ENCODE measurements around the gene KCNMB3. TPM values are rescaled to one million over a fixed set of nuclear protein-coding genes. Genes with fewer than 3 reads are reported as not detected.

KCNMB3 gene
- polyA plus RNA-seq, 3 donors = 0.14 to 2.2 TPM; not detected in 1

DNA sequence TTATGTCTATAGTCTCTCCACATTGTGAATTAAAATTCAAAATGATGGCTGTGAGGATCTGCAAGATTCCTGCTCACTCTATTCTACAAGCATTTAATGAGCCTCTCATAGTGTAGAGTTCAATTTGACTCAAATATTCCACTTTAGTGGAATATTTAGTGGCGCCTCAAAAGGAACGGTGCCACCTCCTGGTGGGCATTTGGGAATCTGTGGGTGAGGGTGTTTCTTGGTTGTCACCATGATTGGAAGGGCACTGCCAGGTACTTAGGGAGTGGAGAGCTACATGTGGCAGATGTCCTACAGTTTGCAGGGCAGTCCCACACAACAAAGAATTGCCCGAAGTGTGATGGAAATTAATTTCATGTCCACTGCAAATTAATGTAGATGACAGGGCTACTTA lies 21.5 kb upstream of the KCNMB3 start:
- intact Hi-C loops (cut with micrococcal nuclease) = no loop called here

DNA sequence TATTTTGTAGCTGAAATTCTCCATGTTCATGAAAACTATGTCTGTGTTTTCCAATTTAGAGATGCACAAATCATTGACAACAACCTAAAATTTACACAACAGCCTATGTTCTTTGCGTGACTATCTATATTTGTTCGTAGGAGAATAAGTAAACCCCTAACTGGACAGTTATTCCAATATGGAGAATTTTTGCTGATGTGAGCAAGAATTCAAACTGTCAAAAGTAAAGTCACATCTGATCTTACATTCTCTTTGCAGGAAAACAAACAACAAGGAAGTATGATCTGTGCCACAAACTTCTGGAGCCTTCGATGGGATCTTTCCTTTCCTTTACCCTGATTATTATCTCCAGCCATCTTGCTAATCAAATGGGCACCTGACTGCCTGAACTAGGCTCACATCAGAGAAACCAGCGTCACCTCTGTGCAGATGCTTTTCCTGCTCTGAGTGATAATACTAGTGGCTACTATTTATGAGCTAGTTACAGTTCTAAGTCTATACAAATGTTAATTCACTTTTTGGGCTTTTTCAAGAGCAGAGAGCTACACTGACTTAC lies 18.3 kb upstream of the KCNMB3 start:
- H3K36me3 ChIP-seq (replicated peaks in 1 of 2; ENCODE audit: control insufficient read depth in 1 of 2, insufficient read depth in 2 of 2, low read length in 2 of 2) = no peaks in the 10 kb centered on the region
- no peak overlapping the region for H3K27ac ChIP-seq (ENCODE audit: low read depth in 1 of 2, low read length in 2 of 2)
- H3K4me1 ChIP-seq (ENCODE audit: control insufficient read depth in 1 of 2, insufficient read depth in 2 of 2, low read length in 2 of 2) = no peaks in the 10 kb centered on the region
- no peak for TF ChIP-seq CTCF (IDR thresholded peaks at IDR 0.05)
- no peak overlapping the region for H3K27ac Mint-ChIP-seq
- no peak overlapping the region for H3K9ac ChIP-seq (ENCODE audit: insufficient read depth, low read length, poor library complexity, severe bottlenecking)
- H3K4me2 ChIP-seq (replicated peaks; ENCODE audit: extremely low read depth, low read length, poor library complexity, severe bottlenecking) = no peak overlapping the region
- intact Hi-C loops (cut with micrococcal nuclease) = no loop called here
- H3K36me3 Mint-ChIP-seq = no peaks in the 10 kb centered on the region
- no peak overlapping the region for H3K4me3 Mint-ChIP-seq
- H3K9me3 Mint-ChIP-seq = no peaks in the 10 kb centered on the region
- H3K4me3 ChIP-seq (replicated peaks in 1 of 3; ENCODE audit: low read depth in 2 of 3, low read length in 3 of 3) = no peak overlapping the region
- WGBS (ENCODE audit: insufficient coverage) = no CpG with 5 or more reads among the region's 4 CpGs
- no peaks in the 10 kb centered on the region for H3K79me2 ChIP-seq (ENCODE audit: insufficient read depth, low read length)
- H3K4me1 Mint-ChIP-seq = peaks cover 3% of the 10 kb centered on the region
- peak overlapping the region; percentile 32 for H2AFZ ChIP-seq (ENCODE audit: insufficient read depth, low read depth, low read length, poor library complexity, severe bottlenecking)
- H4K20me1 ChIP-seq (ENCODE audit: insufficient read depth, low read length) = no peaks in the 10 kb centered on the region
- H3K27me3 Mint-ChIP-seq (ENCODE audit: low read depth in 3 of 3) = peaks cover 1 to 5% (median 2%) of the 10 kb centered on the region in 3 donors
- no peak for DNase-seq
- no peaks in the 10 kb centered on the region for H3K27me3 ChIP-seq (ENCODE audit: control insufficient read depth in 2 of 2, insufficient read depth in 2 of 2, low read length in 2 of 2)
- H3K9me3 ChIP-seq (replicated peaks in 1 of 2; ENCODE audit: control insufficient read depth in 1 of 2, insufficient read depth in 1 of 2, low read length in 2 of 2) = no peaks in the 10 kb centered on the region

More for the DNA sequence above, 21.5 kb upstream of the KCNMB3 start:
- Histone ChIP-seq H3K4me2 (replicated peaks; ENCODE audit: extremely low read depth, low read length, poor library complexity, severe bottlenecking) (no peak overlapping the region), H3K9ac (ENCODE audit: insufficient read depth, low read length, poor library complexity, severe bottlenecking) (no peak overlapping the region), H3K27ac (ENCODE audit: low read depth in 1 of 2, low read length in 2 of 2) (no peak overlapping the region), H4K20me1 (ENCODE audit: insufficient read depth, low read length) (no peaks in the 10 kb centered on the region), H3K36me3 (replicated peaks in 1 of 2; ENCODE audit: control insufficient read depth in 1 of 2, insufficient read depth in 2 of 2, low read length in 2 of 2) (no peaks in the 10 kb centered on the region), H3K79me2 (ENCODE audit: insufficient read depth, low read length) (no peaks in the 10 kb centered on the region), H2AFZ (ENCODE audit: insufficient read depth, low read depth, low read length, poor library complexity, severe bottlenecking) (no peak overlapping the region), H3K9me3 (replicated peaks in 1 of 2; ENCODE audit: control insufficient read depth in 1 of 2, insufficient read depth in 1 of 2, low read length in 2 of 2) (no peaks in the 10 kb centered on the region), H3K4me1 (ENCODE audit: control insufficient read depth in 1 of 2, insufficient read depth in 2 of 2, low read length in 2 of 2) (no peaks in the 10 kb centered on the region), H3K4me3 (replicated peaks in 1 of 3; ENCODE audit: low read depth in 2 of 3, low read length in 3 of 3) (no peak overlapping the region), H3K27me3 (ENCODE audit: control insufficient read depth in 2 of 2, insufficient read depth in 2 of 2, low read length in 2 of 2) (no peaks in the 10 kb centered on the region)
- WGBS (ENCODE audit: insufficient coverage) = no CpG with 5 or more reads among the region's 3 CpGs
- H3K4me3 Mint-ChIP-seq = no peak overlapping the region
- H3K36me3 Mint-ChIP-seq = no peaks in the 10 kb centered on the region
- H3K9me3 Mint-ChIP-seq = no peaks in the 10 kb centered on the region
- peaks cover 3% of the 10 kb centered on the region for H3K4me1 Mint-ChIP-seq
- H3K27ac Mint-ChIP-seq = no peak overlapping the region
- TF ChIP-seq CTCF (IDR thresholded peaks at IDR 0.05) = no peak
- no peak for DNase-seq
- peaks cover 0 to 4% (median 2%) of the 10 kb centered on the region in 3 donors for H3K27me3 Mint-ChIP-seq (ENCODE audit: low read depth in 3 of 3)

Data from CD14-positive monocyte (primary cell).